Stimulated activated CD4-positive, alpha-beta T cell treated with anti-CD3 and anti-CD28 coated beads, Interleukin-15, amount 100 ng/mL, for 1 hour (primary cell): ENCODE data around the gene CLIC4.
"Not testable (repeated sequence)": the region's sequence is repeated elsewhere in the genome, so short reads cannot be mapped to it uniquely, and the experiment has no call there.

Source experiments
- DNase-seq, 2 donors: peaks; one replicate each; pipeline ENCODE4 v3.0.0-alpha.2; 2020; ENCODE audit warnings: low read depth in 1 of 2, low spot score in 1 of 2

Gene CLIC4

GRCh38 chr1:24717887-24718650, 27.2 kb upstream of the CLIC4 start:
- DNase-seq = no peak

- DNase-seq = no peak
These were observed 25.1 kb upstream of the CLIC4 start for GRCh38 chr1:24720152-24720551.

GRCh38 chr1:24721533-24721932, 23.7 kb upstream of the CLIC4 start:
- no peak for DNase-seq

- DNase-seq = not testable (repeated sequence)
These were observed 22.9 kb upstream of the CLIC4 start for GRCh38 chr1:24722073-24723035.

- no peak for DNase-seq
These were observed 20.7 kb upstream of the CLIC4 start for GRCh38 chr1:24724345-24725208.

- DNase-seq = no peak
These were observed 20.0 kb upstream of the CLIC4 start for GRCh38 chr1:24725209-24725651.

- no peak for DNase-seq
These were observed 18.5 kb upstream of the CLIC4 start for GRCh38 chr1:24726741-24727140.

GRCh38 chr1:24727501-24728216, 17.6 kb upstream of the CLIC4 start:
- DNase-seq = no peak

- DNase-seq = no peak
These were observed 16.3 kb upstream of the CLIC4 start for GRCh38 chr1:24728982-24729381.

GRCh38 chr1:24732186-24732885, 12.9 kb upstream of the CLIC4 start:
- no peak for DNase-seq

- not testable (repeated sequence) for DNase-seq
These were observed 11.9 kb upstream of the CLIC4 start for GRCh38 chr1:24733342-24733741.

GRCh38 chr1:24735156-24735508, 10.1 kb upstream of the CLIC4 start:
- no peak for DNase-seq

- no peak for DNase-seq
These were observed 9.5 kb upstream of the CLIC4 start for GRCh38 chr1:24735509-24736375.

- no peak for DNase-seq
These were observed 7.7 kb upstream of the CLIC4 start for GRCh38 chr1:24737368-24738117.

- no peak for DNase-seq
These were observed 6.0 kb upstream of the CLIC4 start for GRCh38 chr1:24739241-24739640.

GRCh38 chr1:24742090-24742938, 2.9 kb upstream of the CLIC4 start:
- no peak for DNase-seq
